H1 (cell line): Measurements from ENCODE around the gene CMSS1. TPM values are rescaled to one million over a fixed set of nuclear protein-coding genes. Genes with fewer than 3 reads are reported as not detected.

Source experiments
- BACH1 ChIP-seq: IDR thresholded peaks from 2 replicates; pipeline ENCODE4 v1.6.1; 2012; ENCODE audit warnings: low read length, improper control_type of control experiment
- CHD1 ChIP-seq: IDR thresholded peaks from 2 replicates; pipeline ENCODE4 v1.6.1; 2012; ENCODE audit warnings: low read depth, low read length, improper control_type of control experiment
- CHD2 ChIP-seq: IDR thresholded peaks from 2 replicates; pipeline ENCODE4 v1.6.1; 2012; ENCODE audit warnings: low read length, improper control_type of control experiment
- EGR1 ChIP-seq: IDR thresholded peaks from 2 replicates; pipeline ENCODE4 v1.6.1; 2011; ENCODE audit warnings: low read depth, low read length, borderline replicate concordance
- EP300 ChIP-seq, 2 experiments: IDR thresholded peaks; 1 replicate in 1 of 2; 2 replicates in 1 of 2; pipeline ENCODE4 v1.6.1; 2011 to 2012; ENCODE audit warnings: low read depth in 2 of 2, low read length in 2 of 2, mild to moderate bottlenecking in 2 of 2, borderline replicate concordance in 1 of 2, inconsistent platforms in 1 of 2, moderate library complexity in 1 of 2
- GABPA ChIP-seq: IDR thresholded peaks from 2 replicates; pipeline ENCODE4 v1.6.1; 2011; ENCODE audit warnings: mild to moderate bottlenecking, low read length, moderate library complexity, borderline replicate concordance; ENCODE audit not compliant: insufficient read depth
- NANOG ChIP-seq: IDR thresholded peaks from 2 replicates; pipeline ENCODE4 v1.6.1; 2011; ENCODE audit warnings: low read length, low read depth, mild to moderate bottlenecking, inconsistent platforms; ENCODE audit not compliant: insufficient read depth, poor library complexity, severe bottlenecking
- PHF8 ChIP-seq: fragments of 200-600 bp; sonication (generic); conservative IDR thresholded peaks from 2 replicates; pipeline ENCODE4 v1.7.1; 2012; ENCODE audit warnings: low read depth, mild to moderate bottlenecking, inconsistent platforms, low read length, moderate library complexity
- POLR2A ChIP-seq, 2 experiments: IDR thresholded peaks; 1 replicate in 1 of 2; 2 replicates in 1 of 2; pipeline ENCODE4 v1.6.1; 2011; ENCODE audit warnings: low read depth in 2 of 2, low read length in 2 of 2, mild to moderate bottlenecking in 2 of 2; ENCODE audit errors: control extremely low read depth in 1 of 2
- RBBP5 ChIP-seq: IDR thresholded peaks from 2 replicates; pipeline ENCODE4 v1.7.1; 2012; ENCODE audit warnings: low read depth, mild to moderate bottlenecking, inconsistent platforms, low read length, moderate library complexity, borderline replicate concordance
- RFX5 ChIP-seq: IDR thresholded peaks from 2 replicates; pipeline ENCODE4 v1.6.1; 2011; ENCODE audit warnings: low read depth, low read length, improper control_type of control experiment, borderline replicate concordance
- RXRA ChIP-seq: IDR thresholded peaks from 2 replicates; pipeline ENCODE4 v1.6.1; 2011; ENCODE audit warnings: low read depth, mild to moderate bottlenecking, low read length, moderate library complexity; ENCODE audit not compliant: insufficient read depth
- SIRT6 ChIP-seq: IDR thresholded peaks from one replicate; pipeline ENCODE4 v1.7.1; 2012; ENCODE audit warnings: low read length, inconsistent platforms
- SRF ChIP-seq: IDR thresholded peaks from 2 replicates; pipeline ENCODE4 v1.6.1; 2011; ENCODE audit warnings: mild to moderate bottlenecking, low read depth, low read length, moderate library complexity
- SUZ12 ChIP-seq: fragments of 200-600 bp; sonication (generic); IDR thresholded peaks from 2 replicates; pipeline ENCODE4 v1.6.1; 2012; ENCODE audit warnings: mild to moderate bottlenecking, inconsistent platforms, low read length, moderate library complexity, mixed read lengths
- TAF1 ChIP-seq: IDR thresholded peaks from 2 replicates; pipeline ENCODE4 v1.6.1; 2011; ENCODE audit warnings: mild to moderate bottlenecking, low read depth, low read length
- TBP ChIP-seq: IDR thresholded peaks from 2 replicates; pipeline ENCODE4 v1.6.1; 2011; ENCODE audit warnings: low read depth, low read length, improper control_type of control experiment
- polyA plus RNA-seq, 7 experiments: library from polyadenylated mRNA; depleted of rRNA in 3 of 7; stranded (reverse) in 5 of 7; unstranded in 2 of 7; fragments of >200 nt in 5 of 7; fragments of 200-250 nt in 2 of 7; gene quantifications; 1 replicate in 5 of 7; 2 replicates in 1 of 7; 4 replicates in 1 of 7; pipeline versions ENCODE4 v1.2.1 to v1.2.3, GENCODE V29; 2011 to 2013; ENCODE audit warnings: missing spikeins in 2 of 7, mixed read lengths in 2 of 7
- total RNA-seq: library from RNA; stranded (reverse); fragmentation: NEBNext Ultra II Directional; extraction: Animal tissue kit (Norgen Biotek cat#: 25700); gene quantifications from 2 replicates; pipeline ENCODE4 v1.2.1, GENCODE V29; 2021
- TF ChIP-seq, protein P1 (sequence below): IDR thresholded peaks from 2 replicates; pipeline ENCODE4 v1.6.1; 2011; ENCODE audit warnings: low read length, improper control_type of control experiment

Gene CMSS1
- total and polyA plus RNA-seq, 2 of the 8 experiments (the other 6 are each of a cell fraction or from before 2014, with no cell fraction given) = 15.2 to 75.1 TPM

DNA sequence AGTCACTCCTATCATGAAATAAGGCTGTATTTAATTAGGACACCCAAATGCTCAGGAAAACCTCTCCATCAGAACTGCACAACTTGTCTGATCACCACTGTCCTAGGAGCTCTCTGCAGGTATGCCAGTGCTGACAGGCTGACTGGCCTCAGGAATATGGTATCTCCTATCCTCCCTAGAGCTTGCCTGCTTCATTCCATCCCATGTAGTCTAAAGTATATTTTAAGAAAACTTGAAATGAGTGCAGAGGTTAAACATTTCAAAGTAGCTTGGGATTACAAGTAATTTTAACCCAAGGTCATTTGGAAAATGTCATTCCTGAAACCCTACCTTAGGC is 273.0 kb downstream of the CMSS1 start (continued):
- TF ChIP-seq NANOG (no peak), CHD1 (no peak), SRF (no peak), RBBP5 (no peak), POLR2A (IDR thresholded peaks at IDR 0.05; ENCODE audit: control extremely low read depth in 1 of 2, low read depth in 2 of 2, low read length in 2 of 2) (no peak), RXRA (no peak), BACH1 (no peak), EP300 (IDR thresholded peaks at IDR 0.05; ENCODE audit: borderline replicate concordance in 1 of 2, low read depth in 2 of 2, low read length in 2 of 2) (no peak), CHD2 (no peak), SUZ12 (no peak), PHF8 (no peak), SIRT6 (no peak), TAF1 (no peak), RFX5 (no peak), GABPA (no peak), EGR1 (no peak), TBP (no peak)
- TF ChIP-seq, protein P1, sequence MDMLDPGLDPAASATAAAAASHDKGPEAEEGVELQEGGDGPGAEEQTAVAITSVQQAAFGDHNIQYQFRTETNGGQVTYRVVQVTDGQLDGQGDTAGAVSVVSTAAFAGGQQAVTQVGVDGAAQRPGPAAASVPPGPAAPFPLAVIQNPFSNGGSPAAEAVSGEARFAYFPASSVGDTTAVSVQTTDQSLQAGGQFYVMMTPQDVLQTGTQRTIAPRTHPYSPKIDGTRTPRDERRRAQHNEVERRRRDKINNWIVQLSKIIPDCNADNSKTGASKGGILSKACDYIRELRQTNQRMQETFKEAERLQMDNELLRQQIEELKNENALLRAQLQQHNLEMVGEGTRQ = no peak
- TF ChIP-seq, all 59 proteins: peak for 0
